Type B pancreatic cell (in vitro differentiated cells): ENCODE data around the gene LRBA. TPM values are rescaled to one million over a fixed set of nuclear protein-coding genes. Genes with fewer than 3 reads are reported as not detected.
A peak's percentile ranks its signal among the peaks of the same experiment; 100 is the strongest.

Source experiments
- DNase-seq: peaks from one replicate; pipeline ENCODE4 v3.0.0; 2021; ENCODE audit warnings: mixed read lengths; ENCODE audit not compliant: unreplicated experiment; ENCODE audit errors: extremely low spot score
- H3K27ac Mint-ChIP-seq: 2 replicates; pipeline ENCODE4 v1.8.0; 2021; ENCODE audit warnings: mild to moderate bottlenecking, mixed read lengths
- H3K27me3 Mint-ChIP-seq: 2 replicates; pipeline ENCODE4 v1.8.0; 2021; ENCODE audit warnings: mixed read lengths
- H3K36me3 Mint-ChIP-seq: 2 replicates; pipeline ENCODE4 v1.8.0; 2021; ENCODE audit warnings: mixed read lengths
- H3K4me1 Mint-ChIP-seq: one replicate; pipeline ENCODE4 v1.8.0; 2021; ENCODE audit warnings: mixed read lengths; ENCODE audit not compliant: unreplicated experiment
- H3K4me3 Mint-ChIP-seq: 2 replicates; pipeline ENCODE4 v1.8.0; 2021; ENCODE audit warnings: mild to moderate bottlenecking, mixed read lengths
- H3K9me3 Mint-ChIP-seq: 2 replicates; pipeline ENCODE4 v1.8.0; 2021; ENCODE audit warnings: mixed read lengths
- total RNA-seq: library from RNA; stranded (reverse); gene quantifications from 2 replicates; pipeline ENCODE4 v1.2.1, GENCODE V29; 2021; ENCODE audit warnings: low replicate concordance
- TF ChIP-seq, protein P1 (sequence below): fragments of 200-600 bp; sonication (generic); conservative IDR thresholded peaks from 2 replicates; pipeline ENCODE4 v1.5.0; 2021; ENCODE audit warnings: antibody characterized with exemption, mild to moderate bottlenecking

LRBA gene
- total RNA-seq, 1 donor from 2014 or later: 64.5 TPM

DNA sequence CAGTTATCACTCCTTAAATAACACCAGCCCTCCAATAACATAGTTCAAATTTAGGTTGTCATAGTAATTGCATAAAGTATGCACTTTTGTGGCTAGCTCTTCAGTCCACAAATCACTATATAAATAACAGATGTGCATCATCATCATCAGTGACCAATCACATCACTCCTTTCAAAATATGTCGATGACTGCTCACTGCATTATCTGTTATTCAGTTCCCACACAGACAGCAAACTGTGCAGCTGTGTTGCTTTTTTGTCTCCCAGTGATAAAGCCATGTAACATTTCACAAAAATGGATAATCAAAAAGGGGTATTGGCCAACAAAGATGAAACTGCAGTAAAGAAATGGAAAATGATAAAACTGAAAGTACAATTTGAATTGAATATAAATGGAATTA, 731.4 kb downstream of the LRBA start:
- H3K27ac Mint-ChIP-seq: no peak overlapping the region
- no peak for DNase-seq
- TF ChIP-seq, protein P1, sequence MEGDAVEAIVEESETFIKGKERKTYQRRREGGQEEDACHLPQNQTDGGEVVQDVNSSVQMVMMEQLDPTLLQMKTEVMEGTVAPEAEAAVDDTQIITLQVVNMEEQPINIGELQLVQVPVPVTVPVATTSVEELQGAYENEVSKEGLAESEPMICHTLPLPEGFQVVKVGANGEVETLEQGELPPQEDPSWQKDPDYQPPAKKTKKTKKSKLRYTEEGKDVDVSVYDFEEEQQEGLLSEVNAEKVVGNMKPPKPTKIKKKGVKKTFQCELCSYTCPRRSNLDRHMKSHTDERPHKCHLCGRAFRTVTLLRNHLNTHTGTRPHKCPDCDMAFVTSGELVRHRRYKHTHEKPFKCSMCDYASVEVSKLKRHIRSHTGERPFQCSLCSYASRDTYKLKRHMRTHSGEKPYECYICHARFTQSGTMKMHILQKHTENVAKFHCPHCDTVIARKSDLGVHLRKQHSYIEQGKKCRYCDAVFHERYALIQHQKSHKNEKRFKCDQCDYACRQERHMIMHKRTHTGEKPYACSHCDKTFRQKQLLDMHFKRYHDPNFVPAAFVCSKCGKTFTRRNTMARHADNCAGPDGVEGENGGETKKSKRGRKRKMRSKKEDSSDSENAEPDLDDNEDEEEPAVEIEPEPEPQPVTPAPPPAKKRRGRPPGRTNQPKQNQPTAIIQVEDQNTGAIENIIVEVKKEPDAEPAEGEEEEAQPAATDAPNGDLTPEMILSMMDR: no peak
- no peaks in the 10 kb centered on the region for H3K27me3 Mint-ChIP-seq
- peaks cover 29% of the 10 kb centered on the region for H3K4me1 Mint-ChIP-seq
- H3K36me3 Mint-ChIP-seq: peaks cover 47% of the 10 kb centered on the region
- no peak overlapping the region for H3K4me3 Mint-ChIP-seq
- no peaks in the 10 kb centered on the region for H3K9me3 Mint-ChIP-seq

DNA sequence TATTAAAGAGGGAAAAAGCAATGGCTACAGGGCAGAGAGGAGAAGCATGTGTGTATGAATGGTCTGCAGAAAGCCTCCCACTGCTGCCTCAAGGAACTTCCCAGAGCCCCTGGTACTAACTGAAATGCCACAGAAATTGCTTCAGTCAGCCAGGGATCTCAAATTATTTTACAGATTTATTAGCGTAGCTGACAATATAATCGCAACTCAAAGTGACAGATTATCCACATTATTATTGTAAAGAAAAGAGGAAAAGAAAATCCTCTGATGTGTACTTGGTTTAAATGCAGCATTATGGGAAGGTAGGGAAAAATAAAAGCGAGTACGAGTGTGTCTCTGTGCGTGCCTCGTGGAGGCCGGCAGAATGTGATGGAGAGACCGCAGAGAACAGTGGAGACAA, 734.1 kb downstream of the LRBA start:
- H3K9me3 Mint-ChIP-seq: no peaks in the 10 kb centered on the region
- H3K4me3 Mint-ChIP-seq: peak overlapping the region; percentile 3
- TF ChIP-seq, protein P1: no peak
- H3K4me1 Mint-ChIP-seq: peaks cover 29% of the 10 kb centered on the region
- no peak for DNase-seq
- peaks cover 57% of the 10 kb centered on the region for H3K36me3 Mint-ChIP-seq
- peak overlapping the region; percentile 42 for H3K27ac Mint-ChIP-seq
- H3K27me3 Mint-ChIP-seq: no peaks in the 10 kb centered on the region

DNA sequence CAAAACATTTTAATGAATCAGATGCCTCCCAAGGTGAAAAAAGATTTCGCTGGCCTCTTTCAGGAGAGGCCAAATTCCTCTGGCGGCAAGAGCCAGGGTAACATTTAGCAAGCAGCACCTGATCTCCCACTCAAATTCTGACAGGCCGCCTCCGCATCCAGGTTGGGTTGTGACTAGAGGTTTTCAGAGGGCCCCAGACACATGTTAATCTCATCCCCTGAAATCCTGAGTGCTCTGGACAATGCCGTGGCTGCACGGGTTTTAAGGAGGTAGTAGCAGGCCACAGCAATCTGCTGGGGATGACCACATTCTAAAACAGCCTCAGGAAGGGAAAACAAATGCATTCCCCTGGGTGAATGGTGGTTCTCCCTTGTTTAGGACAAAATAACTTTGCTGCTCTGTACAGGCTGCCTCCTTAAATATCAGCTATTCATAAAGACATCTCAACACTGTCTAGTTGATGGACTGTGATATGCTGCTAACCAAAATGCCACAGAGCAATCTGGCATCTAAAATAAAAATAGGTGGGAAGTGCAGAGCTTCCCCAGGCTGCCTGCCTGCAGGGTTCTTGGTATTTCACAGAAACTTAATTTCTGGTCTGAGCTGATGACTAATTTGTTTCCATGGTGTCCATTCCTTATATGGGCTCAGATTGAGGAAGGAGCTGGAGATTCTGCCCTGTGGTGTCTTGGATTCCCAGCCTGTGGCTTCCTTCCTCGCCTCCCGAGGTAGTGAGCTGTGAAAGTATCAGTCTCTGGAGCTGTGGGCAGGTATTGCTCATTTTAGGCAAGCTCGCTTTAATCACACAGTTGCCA, 734.8 kb downstream of the LRBA start:
- Mint-ChIP-seq H3K27ac (peak overlapping the region; percentile 42), H3K9me3 (no peaks in the 10 kb centered on the region), H3K4me1 (peaks cover 29% of the 10 kb centered on the region), H3K4me3 (no peak overlapping the region), H3K27me3 (no peaks in the 10 kb centered on the region), H3K36me3 (peaks cover 60% of the 10 kb centered on the region)
- DNase-seq: no peak
- TF ChIP-seq, protein P1: no peak

DNA sequence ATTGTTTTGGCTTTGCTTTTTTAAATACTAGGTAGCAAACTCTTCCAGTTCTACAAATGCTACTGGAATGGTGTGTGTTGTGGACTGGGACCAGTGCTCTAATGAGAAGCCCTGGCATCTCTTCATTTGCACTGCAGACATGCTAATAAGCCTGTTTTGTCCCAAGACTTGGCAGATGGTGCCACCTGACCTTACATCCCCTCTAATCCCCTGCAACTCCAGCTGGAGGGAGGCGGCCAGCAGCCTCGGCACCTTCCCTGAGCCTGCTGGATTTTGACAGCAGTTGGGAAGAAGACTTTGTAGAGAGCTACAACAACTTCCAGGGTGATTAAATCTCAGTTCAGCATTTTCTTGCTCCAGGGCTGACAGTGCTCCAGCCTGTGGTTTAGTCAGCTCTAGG, 736.9 kb downstream of the LRBA start:
- H3K9me3 Mint-ChIP-seq: peaks cover 8% of the 10 kb centered on the region
- H3K4me1 Mint-ChIP-seq: peaks cover 22% of the 10 kb centered on the region
- no peaks in the 10 kb centered on the region for H3K27me3 Mint-ChIP-seq
- no peak overlapping the region for H3K27ac Mint-ChIP-seq
- no peak overlapping the region for H3K4me3 Mint-ChIP-seq
- no peak for DNase-seq
- TF ChIP-seq, protein P1: no peak
- H3K36me3 Mint-ChIP-seq: peaks cover 68% of the 10 kb centered on the region

DNA sequence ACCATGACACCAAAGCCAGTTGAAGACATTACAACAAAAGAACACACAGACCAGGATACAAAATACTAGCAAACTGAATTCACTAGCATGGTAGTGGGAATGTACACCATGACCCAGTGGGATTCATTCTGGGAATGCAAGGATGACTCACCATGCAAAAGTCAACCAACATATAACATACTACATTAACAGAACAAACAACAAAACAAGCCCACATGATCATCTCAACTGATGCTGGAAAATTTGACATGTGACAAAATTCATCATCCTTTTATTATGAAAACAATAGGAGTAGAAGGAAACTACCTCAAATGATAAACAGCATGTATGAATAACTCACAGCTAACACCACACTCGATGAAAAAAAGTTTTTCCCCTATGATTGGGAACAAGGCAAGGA, 746.6 kb downstream of the LRBA start:
- Mint-ChIP-seq H3K36me3 (peaks cover 65% of the 10 kb centered on the region), H3K27ac (no peak overlapping the region), H3K4me1 (no peaks in the 10 kb centered on the region), H3K27me3 (no peaks in the 10 kb centered on the region), H3K4me3 (no peak overlapping the region), H3K9me3 (peaks cover 16% of the 10 kb centered on the region)
- TF ChIP-seq, protein P1: no peak
- no peak for DNase-seq
